DOHH2 (cell line): ENCODE results near the gene USP12.

Experiments
- H3F3A ChIP-seq: fragments of 200-600 bp; sonication (generic), shearing (Covaris generic); 2 replicates; pipeline ENCODE4 v1.6.0; 2016; ENCODE audit warnings: antibody characterized with exemption, mild to moderate bottlenecking; ENCODE audit not compliant: control insufficient read depth, insufficient read depth
- H3K27ac ChIP-seq: fragments of 200-600 bp; sonication (generic); 2 replicates; pipeline ENCODE4 v1.5.1; 2014; ENCODE audit warnings: low read depth, mild to moderate bottlenecking, low read length, moderate library complexity
- H3K27me3 ChIP-seq: fragments of 200-600 bp; sonication (generic); 2 replicates; pipeline ENCODE4 v1.6.1; 2014; ENCODE audit warnings: mild to moderate bottlenecking, low read length, mixed read lengths; ENCODE audit not compliant: control insufficient read depth
- H3K36me3 ChIP-seq: fragments of 200-600 bp; sonication (generic); 2 replicates; pipeline ENCODE4 v1.6.1; 2014; ENCODE audit warnings: mild to moderate bottlenecking, low read length, moderate library complexity, mixed read lengths; ENCODE audit not compliant: control insufficient read depth
- H3K4me1 ChIP-seq: fragments of 200-600 bp; sonication (generic); 2 replicates; pipeline ENCODE4 v1.6.1; 2014; ENCODE audit warnings: mild to moderate bottlenecking, low read length, mixed read lengths; ENCODE audit not compliant: control insufficient read depth
- H3K4me2 ChIP-seq: fragments of 200-600 bp; sonication (generic); 2 replicates; pipeline ENCODE4 v1.6.0; 2014; ENCODE audit warnings: mild to moderate bottlenecking, low read length, moderate library complexity
- H3K4me3 ChIP-seq: fragments of 200-600 bp; sonication (generic); 2 replicates; pipeline ENCODE4 v1.5.1; 2014; ENCODE audit warnings: mild to moderate bottlenecking, low read length, mixed read lengths
- H3K79me2 ChIP-seq: fragments of 200-600 bp; sonication (generic); 2 replicates; pipeline ENCODE4 v1.6.1; 2014; ENCODE audit warnings: mild to moderate bottlenecking, low read length, mixed read lengths; ENCODE audit not compliant: control insufficient read depth
- H3K9me2 ChIP-seq: fragments of 200-600 bp; sonication (generic); replicated peaks from 2 replicates; pipeline ENCODE4 v1.6.1; 2014; ENCODE audit warnings: mild to moderate bottlenecking, low read length, mixed read lengths; ENCODE audit not compliant: control insufficient read depth
- H3K9me3 ChIP-seq: fragments of 200-600 bp; sonication (generic); 2 replicates; pipeline ENCODE4 v1.6.1; 2014; ENCODE audit warnings: antibody characterized with exemption, low read length, mixed read lengths; ENCODE audit not compliant: control insufficient read depth, insufficient read depth
- H4K20me1 ChIP-seq: fragments of 200-600 bp; sonication (generic); 2 replicates; pipeline ENCODE4 v1.6.0; 2014; ENCODE audit warnings: low read depth, mild to moderate bottlenecking, antibody characterized with exemption, low read length, moderate library complexity; ENCODE audit not compliant: control insufficient read depth, insufficient read depth
- EZH2phosphoT487 ChIP-seq: fragments of 200-600 bp; sonication (generic); IDR thresholded peaks from 2 replicates; pipeline ENCODE4 v1.6.1; 2017; ENCODE audit warnings: borderline replicate concordance, mild to moderate bottlenecking, antibody characterized with exemption, low read length, moderate library complexity, mixed read lengths
- TF ChIP-seq, protein P1 (sequence below): fragments of 200-600 bp; sonication (generic); IDR thresholded peaks from one replicate; pipeline ENCODE4 v1.5.1; 2014; ENCODE audit warnings: antibody characterized with exemption, mild to moderate bottlenecking, low read depth, low read length; ENCODE audit not compliant: poor library complexity, severe bottlenecking

The USP12 gene

GRCh38 chr13:27038323-27038722 lies 133.3 kb downstream of the USP12 start:
- Histone ChIP-seq H3F3A (no peaks in the 10 kb centered on the region), H4K20me1 (no peaks in the 10 kb centered on the region), H3K79me2 (no peaks in the 10 kb centered on the region), H3K9me3 (no peaks in the 10 kb centered on the region), H3K4me2 (no peak overlapping the region), H3K4me1 (no peaks in the 10 kb centered on the region), H3K27ac (no peak overlapping the region), H3K36me3 (no peaks in the 10 kb centered on the region), H3K9me2 (no peaks in the 10 kb centered on the region), H3K27me3 (peaks cover 20% of the 10 kb centered on the region), H3K4me3 (no peak overlapping the region)
- TF ChIP-seq EZH2phosphoT487 = no peak

DNA sequence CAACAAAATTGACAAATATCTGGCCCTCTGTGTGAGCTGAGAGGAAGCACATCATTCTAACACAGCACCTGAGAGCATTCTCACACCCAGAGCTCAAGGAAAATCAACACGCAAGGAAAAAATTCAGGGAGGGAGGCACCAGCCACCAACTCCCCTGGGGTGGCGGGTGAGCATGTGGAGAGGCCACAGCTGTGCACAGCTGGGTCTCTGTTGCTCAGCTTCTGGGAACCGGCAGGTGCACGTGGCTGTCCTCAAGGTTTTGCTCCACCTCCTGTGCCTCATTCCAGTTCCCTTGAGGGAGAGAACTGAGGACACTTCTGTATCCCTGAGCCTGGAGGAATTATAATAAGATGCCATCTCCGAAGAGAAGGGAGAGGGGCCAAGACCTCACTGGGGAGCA lies 134.0 kb downstream of the USP12 start:
- Histone ChIP-seq H3K4me3 (no peak overlapping the region), H3K4me1 (no peaks in the 10 kb centered on the region), H3K79me2 (no peaks in the 10 kb centered on the region), H3K36me3 (no peaks in the 10 kb centered on the region), H3F3A (no peaks in the 10 kb centered on the region), H3K9me2 (no peaks in the 10 kb centered on the region), H3K27ac (no peak overlapping the region), H3K4me2 (no peak overlapping the region), H3K9me3 (no peaks in the 10 kb centered on the region), H3K27me3 (peaks cover 16% of the 10 kb centered on the region), H4K20me1 (no peaks in the 10 kb centered on the region)
- TF ChIP-seq, protein P1, sequence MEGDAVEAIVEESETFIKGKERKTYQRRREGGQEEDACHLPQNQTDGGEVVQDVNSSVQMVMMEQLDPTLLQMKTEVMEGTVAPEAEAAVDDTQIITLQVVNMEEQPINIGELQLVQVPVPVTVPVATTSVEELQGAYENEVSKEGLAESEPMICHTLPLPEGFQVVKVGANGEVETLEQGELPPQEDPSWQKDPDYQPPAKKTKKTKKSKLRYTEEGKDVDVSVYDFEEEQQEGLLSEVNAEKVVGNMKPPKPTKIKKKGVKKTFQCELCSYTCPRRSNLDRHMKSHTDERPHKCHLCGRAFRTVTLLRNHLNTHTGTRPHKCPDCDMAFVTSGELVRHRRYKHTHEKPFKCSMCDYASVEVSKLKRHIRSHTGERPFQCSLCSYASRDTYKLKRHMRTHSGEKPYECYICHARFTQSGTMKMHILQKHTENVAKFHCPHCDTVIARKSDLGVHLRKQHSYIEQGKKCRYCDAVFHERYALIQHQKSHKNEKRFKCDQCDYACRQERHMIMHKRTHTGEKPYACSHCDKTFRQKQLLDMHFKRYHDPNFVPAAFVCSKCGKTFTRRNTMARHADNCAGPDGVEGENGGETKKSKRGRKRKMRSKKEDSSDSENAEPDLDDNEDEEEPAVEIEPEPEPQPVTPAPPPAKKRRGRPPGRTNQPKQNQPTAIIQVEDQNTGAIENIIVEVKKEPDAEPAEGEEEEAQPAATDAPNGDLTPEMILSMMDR = no peak
- TF ChIP-seq EZH2phosphoT487 = no peak

DNA sequence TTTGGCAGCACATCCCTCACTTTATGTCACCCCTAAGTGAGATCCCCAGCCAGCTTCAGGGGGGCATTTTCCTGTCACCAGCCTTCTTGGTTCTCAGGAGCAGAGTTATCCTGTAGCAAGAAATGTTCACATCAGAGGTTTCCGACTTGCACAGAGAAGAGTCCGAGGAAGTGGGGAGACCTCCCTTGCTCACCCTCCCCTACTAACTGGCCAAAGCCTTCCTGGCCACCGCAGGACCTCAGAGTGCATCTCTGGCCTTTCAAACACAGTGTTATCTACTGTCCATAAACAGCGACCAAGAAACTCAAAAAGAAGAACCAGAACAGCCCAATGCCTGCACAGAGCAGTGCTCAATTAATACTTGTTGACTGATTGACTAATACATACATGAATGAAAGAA lies 134.4 kb downstream of the USP12 start:
- Histone ChIP-seq H3K79me2 (no peaks in the 10 kb centered on the region), H3K4me3 (no peak overlapping the region), H4K20me1 (no peaks in the 10 kb centered on the region), H3K9me3 (no peaks in the 10 kb centered on the region), H3F3A (no peaks in the 10 kb centered on the region), H3K27me3 (peaks cover 16% of the 10 kb centered on the region), H3K36me3 (no peaks in the 10 kb centered on the region), H3K27ac (no peak overlapping the region), H3K4me1 (no peaks in the 10 kb centered on the region), H3K9me2 (no peaks in the 10 kb centered on the region), H3K4me2 (no peak overlapping the region)
- TF ChIP-seq, protein P1 = no peak
- TF ChIP-seq EZH2phosphoT487 = no peak

- no peak for TF ChIP-seq EZH2phosphoT487
- TF ChIP-seq, protein P1 = no peak
- no peaks in the 10 kb centered on the region for H3K4me1 ChIP-seq
- no peaks in the 10 kb centered on the region for H4K20me1 ChIP-seq
- H3K79me2 ChIP-seq = no peaks in the 10 kb centered on the region
- no peaks in the 10 kb centered on the region for H3K9me2 ChIP-seq
- H3K4me2 ChIP-seq = no peak overlapping the region
- H3K27me3 ChIP-seq = peaks cover 16% of the 10 kb centered on the region
- H3K27ac ChIP-seq = no peak overlapping the region
- no peak overlapping the region for H3K4me3 ChIP-seq
- no peaks in the 10 kb centered on the region for H3K36me3 ChIP-seq
- H3K9me3 ChIP-seq = no peaks in the 10 kb centered on the region
- H3F3A ChIP-seq = no peaks in the 10 kb centered on the region
Measured at GRCh38 chr13:27036236-27036981, 135.2 kb downstream of the USP12 start.
